Bone marrow (tissue), 2 donors: ENCODE results near the gene PEX7.
"Not testable (repeated sequence)": the region's sequence is repeated elsewhere in the genome, so short reads cannot be mapped to it uniquely, and the experiment has no call there.

ENCODE experiments used
- DNase-seq, 2 donors: peaks; one replicate each; lab custom pipeline; 2025; lab: John Stamatoyannopoulos, UW

The PEX7 gene

GRCh38 chr6:136950436-136951126 lies 128.2 kb downstream of the PEX7 start:
- DNase-seq, result no peak

- DNase-seq, result no peak
Observed at GRCh38 chr6:136952714-136953260, 130.4 kb downstream of the PEX7 start.

GRCh38 chr6:136955123-136955522 lies 132.7 kb downstream of the PEX7 start:
- no peak for DNase-seq

GRCh38 chr6:136956590-136957544 lies 134.5 kb downstream of the PEX7 start:
- DNase-seq, result peak in 1 of 2 donors; percentile 19

GRCh38 chr6:136958168-136958567 lies 135.8 kb downstream of the PEX7 start:
- no peak for DNase-seq

- DNase-seq, result no peak
Observed at GRCh38 chr6:136959471-136959891, 137.1 kb downstream of the PEX7 start.

- not testable (repeated sequence) for DNase-seq
Observed at GRCh38 chr6:136959935-136960334, 137.5 kb downstream of the PEX7 start.

GRCh38 chr6:136960781-136961180 lies 138.4 kb downstream of the PEX7 start:
- DNase-seq, result no peak

GRCh38 chr6:136961848-136962247 lies 139.5 kb downstream of the PEX7 start:
- no peak for DNase-seq

GRCh38 chr6:136962661-136963060 lies 140.3 kb downstream of the PEX7 start:
- DNase-seq, result peak in 1 of 2 donors; percentile 48

GRCh38 chr6:136963259-136963658 lies 140.9 kb downstream of the PEX7 start:
- DNase-seq, result no peak
